Measurements from ENCODE around the gene NDUFA12. TPM values are rescaled to one million over a fixed set of nuclear protein-coding genes. Genes with fewer than 3 reads are reported as not detected.
A peak's percentile ranks its signal among the peaks of the same experiment; 100 is the strongest.

Gene NDUFA12
- 100 to 1,000 TPM; 105 to 152 TPM for total RNA-seq
- 100 to 1,000 TPM; 162 TPM for polyA plus RNA-seq (ENCODE audit: insufficient read length in 2 of 2)
- long read RNA-seq, donor 1, transcript NDUFA12-206 (3 exons, 487 nt): minor isoform, 10 of 248 reads
- long read RNA-seq, donor 1, transcript NDUFA12-202 (2 exons, 472 nt): minor isoform, 9 of 248 reads
- long read RNA-seq, donor 1, transcript NDUFA12-201 (4 exons, 635 nt): major isoform, 187 of 248 reads
- long read RNA-seq, donor 1, partial matches to known transcripts: 42 of 248 reads
- long read RNA-seq, donor 1, other reads (novel, unspliced or antisense): 0 of 248 reads
- long read RNA-seq, donor 2, transcript NDUFA12-201 (4 exons, 635 nt): major isoform, 65 of 83 reads
- long read RNA-seq, donor 2, partial matches to known transcripts: 16 of 83 reads
- long read RNA-seq, donor 2, other reads (novel, unspliced or antisense): 0 of 83 reads
- long read RNA-seq, donor 3, transcript NDUFA12-201 (4 exons, 635 nt): major isoform, 83 of 116 reads
- long read RNA-seq, donor 3, partial matches to known transcripts: 28 of 116 reads
- long read RNA-seq, donor 3, other reads (novel, unspliced or antisense): 0 of 116 reads
- long read RNA-seq, donor 4, transcript NDUFA12-201 (4 exons, 635 nt): major isoform, 160 of 220 reads
- long read RNA-seq, donor 4, partial matches to known transcripts: 56 of 220 reads
- long read RNA-seq, donor 4, other reads (novel, unspliced or antisense): 0 of 220 reads

- Histone ChIP-seq H3K27ac (ENCODE audit: low read depth, low read length) (peak within 1 kb of the TSS; percentile 91), H3K36me3 (ENCODE audit: control insufficient read depth, insufficient read depth, low read length) (peaks cover 12% of the 10 kb centered on the region), H3K4me1 (ENCODE audit: control insufficient read depth, insufficient read depth, low read length) (peaks cover 11% of the 10 kb centered on the region), H3K4me3 (ENCODE audit: low read depth, low read length) (peak within 1 kb of the TSS; percentile 92), H3K9me3 (ENCODE audit: control insufficient read depth, insufficient read depth, low read length) (peaks cover under 1% of the 10 kb centered on the region), H3K27me3 (ENCODE audit: control insufficient read depth, insufficient read depth, low read length) (no peaks in the 10 kb centered on the region)
- DNase-seq (ENCODE audit: low read depth in 4 of 6, low spot score in 6 of 6): peak; percentile 81 to 99 (median 92)
- WGBS (ENCODE audit: insufficient coverage): under 1% methylated on average over 30 of the region's 34 CpGs
Observed at GRCh38 chr12:95003213-95003920, at the start of gene NDUFA12. TSS of gene NDUFA12 (minus strand) at chr12:95003697. CDS start at chr12:95003680, 17 bp downstream.

- Histone ChIP-seq H3K4me1 (ENCODE audit: control insufficient read depth, insufficient read depth, low read length) (no peaks in the 10 kb centered on the region), H3K9me3 (ENCODE audit: control insufficient read depth, insufficient read depth, low read length) (no peaks in the 10 kb centered on the region), H3K36me3 (ENCODE audit: control insufficient read depth, insufficient read depth, low read length) (peaks cover 23% of the 10 kb centered on the region), H3K4me3 (ENCODE audit: low read depth, low read length) (no peak overlapping the region), H3K27me3 (ENCODE audit: control insufficient read depth, insufficient read depth, low read length) (no peaks in the 10 kb centered on the region), H3K27ac (ENCODE audit: low read depth, low read length) (no peak overlapping the region)
- no CpG with 5 or more reads among the region's 4 CpGs for WGBS (ENCODE audit: insufficient coverage)
- no peak for DNase-seq (ENCODE audit: low read depth in 4 of 6, low spot score in 6 of 6)
Observed at GRCh38 chr12:95051241-95051640, 47.7 kb upstream of the NDUFA12 start.

GRCh38 chr12:95037906-95038305 lies 34.4 kb upstream of the NDUFA12 start:
- Histone ChIP-seq H3K36me3 (ENCODE audit: control insufficient read depth, insufficient read depth, low read length) (peaks cover 10% of the 10 kb centered on the region), H3K4me1 (ENCODE audit: control insufficient read depth, insufficient read depth, low read length) (no peaks in the 10 kb centered on the region), H3K4me3 (ENCODE audit: low read depth, low read length) (no peak overlapping the region), H3K27me3 (ENCODE audit: control insufficient read depth, insufficient read depth, low read length) (no peaks in the 10 kb centered on the region), H3K9me3 (ENCODE audit: control insufficient read depth, insufficient read depth, low read length) (no peaks in the 10 kb centered on the region), H3K27ac (ENCODE audit: low read depth, low read length) (no peak overlapping the region)
- no CpG with 5 or more reads among the region's 2 CpGs for WGBS (ENCODE audit: insufficient coverage)
- no peak for DNase-seq (ENCODE audit: low read depth in 4 of 6, low spot score in 6 of 6)

- no peak for DNase-seq (ENCODE audit: low read depth in 4 of 6, low spot score in 6 of 6)
- Histone ChIP-seq H3K27ac (ENCODE audit: low read depth, low read length) (no peak overlapping the region), H3K4me3 (ENCODE audit: low read depth, low read length) (no peak overlapping the region), H3K36me3 (ENCODE audit: control insufficient read depth, insufficient read depth, low read length) (peaks cover 14% of the 10 kb centered on the region), H3K9me3 (ENCODE audit: control insufficient read depth, insufficient read depth, low read length) (no peaks in the 10 kb centered on the region), H3K4me1 (ENCODE audit: control insufficient read depth, insufficient read depth, low read length) (no peaks in the 10 kb centered on the region), H3K27me3 (ENCODE audit: control insufficient read depth, insufficient read depth, low read length) (no peaks in the 10 kb centered on the region)
- no CpG with 5 or more reads among the region's 1 CpG for WGBS (ENCODE audit: insufficient coverage)
Observed at GRCh38 chr12:95034750-95035149, 31.3 kb upstream of the NDUFA12 start.

GRCh38 chr12:95022477-95022876 lies 19.0 kb upstream of the NDUFA12 start:
- H3K4me1 ChIP-seq (ENCODE audit: control insufficient read depth, insufficient read depth, low read length): no peaks in the 10 kb centered on the region
- no peaks in the 10 kb centered on the region for H3K27me3 ChIP-seq (ENCODE audit: control insufficient read depth, insufficient read depth, low read length)
- H3K36me3 ChIP-seq (ENCODE audit: control insufficient read depth, insufficient read depth, low read length): peaks cover 10% of the 10 kb centered on the region
- H3K27ac ChIP-seq (ENCODE audit: low read depth, low read length): no peak overlapping the region
- no CpG with 5 or more reads among the region's 2 CpGs for WGBS (ENCODE audit: insufficient coverage)
- no peak overlapping the region for H3K4me3 ChIP-seq (ENCODE audit: low read depth, low read length)
- H3K9me3 ChIP-seq (ENCODE audit: control insufficient read depth, insufficient read depth, low read length): no peaks in the 10 kb centered on the region
- no peak for DNase-seq (ENCODE audit: low read depth in 4 of 6, low spot score in 6 of 6)

GRCh38 chr12:95017482-95017881 lies 14.0 kb upstream of the NDUFA12 start:
- H3K4me1 ChIP-seq (ENCODE audit: control insufficient read depth, insufficient read depth, low read length): no peaks in the 10 kb centered on the region
- no peaks in the 10 kb centered on the region for H3K36me3 ChIP-seq (ENCODE audit: control insufficient read depth, insufficient read depth, low read length)
- H3K4me3 ChIP-seq (ENCODE audit: low read depth, low read length): no peak overlapping the region
- no CpG with 5 or more reads among the region's 1 CpG for WGBS (ENCODE audit: insufficient coverage)
- no peaks in the 10 kb centered on the region for H3K9me3 ChIP-seq (ENCODE audit: control insufficient read depth, insufficient read depth, low read length)
- DNase-seq (ENCODE audit: low read depth in 4 of 6, low spot score in 6 of 6): no peak
- H3K27ac ChIP-seq (ENCODE audit: low read depth, low read length): no peak overlapping the region
- H3K27me3 ChIP-seq (ENCODE audit: control insufficient read depth, insufficient read depth, low read length): no peaks in the 10 kb centered on the region

- Histone ChIP-seq H3K9me3 (ENCODE audit: control insufficient read depth, insufficient read depth, low read length) (no peaks in the 10 kb centered on the region), H3K27ac (ENCODE audit: low read depth, low read length) (no peak overlapping the region), H3K36me3 (ENCODE audit: control insufficient read depth, insufficient read depth, low read length) (no peaks in the 10 kb centered on the region), H3K4me3 (ENCODE audit: low read depth, low read length) (no peak overlapping the region), H3K4me1 (ENCODE audit: control insufficient read depth, insufficient read depth, low read length) (no peaks in the 10 kb centered on the region), H3K27me3 (ENCODE audit: control insufficient read depth, insufficient read depth, low read length) (no peaks in the 10 kb centered on the region)
- DNase-seq (ENCODE audit: low read depth in 4 of 6, low spot score in 6 of 6): no peak
- WGBS (ENCODE audit: insufficient coverage): no CpG with 5 or more reads among the region's 2 CpGs
Observed at GRCh38 chr12:95016120-95016519, 12.6 kb upstream of the NDUFA12 start.

GRCh38 chr12:95014554-95014953 lies 11.1 kb upstream of the NDUFA12 start:
- Histone ChIP-seq H3K36me3 (ENCODE audit: control insufficient read depth, insufficient read depth, low read length) (no peaks in the 10 kb centered on the region), H3K4me3 (ENCODE audit: low read depth, low read length) (no peak overlapping the region), H3K27me3 (ENCODE audit: control insufficient read depth, insufficient read depth, low read length) (no peaks in the 10 kb centered on the region), H3K4me1 (ENCODE audit: control insufficient read depth, insufficient read depth, low read length) (no peaks in the 10 kb centered on the region), H3K9me3 (ENCODE audit: control insufficient read depth, insufficient read depth, low read length) (no peaks in the 10 kb centered on the region), H3K27ac (ENCODE audit: low read depth, low read length) (no peak overlapping the region)
- DNase-seq (ENCODE audit: low read depth in 4 of 6, low spot score in 6 of 6): no peak

- no peaks in the 10 kb centered on the region for H3K27me3 ChIP-seq (ENCODE audit: control insufficient read depth, insufficient read depth, low read length)
- H3K4me3 ChIP-seq (ENCODE audit: low read depth, low read length): no peak overlapping the region
- WGBS (ENCODE audit: insufficient coverage): 50% methylated on average over 1 of the region's 4 CpGs
- no peak overlapping the region for H3K27ac ChIP-seq (ENCODE audit: low read depth, low read length)
- H3K4me1 ChIP-seq (ENCODE audit: control insufficient read depth, insufficient read depth, low read length): peaks cover 8% of the 10 kb centered on the region
- peaks cover 1% of the 10 kb centered on the region for H3K9me3 ChIP-seq (ENCODE audit: control insufficient read depth, insufficient read depth, low read length)
- H3K36me3 ChIP-seq (ENCODE audit: control insufficient read depth, insufficient read depth, low read length): peaks cover 8% of the 10 kb centered on the region
- DNase-seq (ENCODE audit: low read depth in 4 of 6, low spot score in 6 of 6): no peak
Observed at GRCh38 chr12:95006206-95006605, 2.7 kb upstream of the NDUFA12 start.
